Effector memory CD8-positive, alpha-beta T cell (primary cell): Measurements from ENCODE around the gene SCAI.
"Not testable (repeated sequence)": the region's sequence is repeated elsewhere in the genome, so short reads cannot be mapped to it uniquely, and the experiment has no call there.

Source experiments
- ATAC-seq: fragments of 150-1000 bp; cut with Tn5 transposase; replicated peaks from 2 replicates; pipeline ENCODE4 v1.10.0; 2021; ENCODE audit warnings: mild to moderate bottlenecking, moderate library complexity
- DNase-seq, 3 experiments: peaks; one replicate each; pipeline ENCODE4 v3.0.0; 2021
- H3K27ac Mint-ChIP-seq, 2 donors: one replicate each; pipeline ENCODE4 v1.8.0; 2022; ENCODE audit warnings: mild to moderate bottlenecking in 2 of 2, mixed read lengths in 2 of 2, moderate library complexity in 2 of 2
- H3K27me3 Mint-ChIP-seq, 2 donors: one replicate each; pipeline ENCODE4 v1.8.0; 2022; ENCODE audit warnings: mixed read lengths in 2 of 2
- H3K36me3 Mint-ChIP-seq: one replicate; pipeline ENCODE4 v1.8.0; 2022; ENCODE audit warnings: mild to moderate bottlenecking, moderate library complexity, mixed read lengths; ENCODE audit not compliant: insufficient read depth
- H3K4me1 Mint-ChIP-seq, 2 donors: one replicate each; pipeline ENCODE4 v1.8.0; 2022; ENCODE audit warnings: low read depth in 2 of 2, mixed read lengths in 2 of 2
- H3K4me3 Mint-ChIP-seq, 2 donors: one replicate each; pipeline ENCODE4 v1.8.0; 2022; ENCODE audit warnings: mild to moderate bottlenecking in 2 of 2, mixed read lengths in 2 of 2, moderate library complexity in 2 of 2
- H3K9me3 Mint-ChIP-seq, 2 donors: one replicate each; pipeline ENCODE4 v1.8.0; 2022; ENCODE audit warnings: mixed read lengths in 2 of 2

SCAI gene

GRCh38 chr9:124959671-124960408 lies 183.5 kb downstream of the SCAI start:
- not testable (repeated sequence) for H3K4me3 Mint-ChIP-seq, ATAC-seq, H3K27me3 Mint-ChIP-seq, DNase-seq, H3K9me3 Mint-ChIP-seq, H3K36me3 Mint-ChIP-seq, H3K27ac Mint-ChIP-seq
- peaks cover 2 to 13% of the 10 kb centered on the region in 2 donors for H3K4me1 Mint-ChIP-seq

DNA sequence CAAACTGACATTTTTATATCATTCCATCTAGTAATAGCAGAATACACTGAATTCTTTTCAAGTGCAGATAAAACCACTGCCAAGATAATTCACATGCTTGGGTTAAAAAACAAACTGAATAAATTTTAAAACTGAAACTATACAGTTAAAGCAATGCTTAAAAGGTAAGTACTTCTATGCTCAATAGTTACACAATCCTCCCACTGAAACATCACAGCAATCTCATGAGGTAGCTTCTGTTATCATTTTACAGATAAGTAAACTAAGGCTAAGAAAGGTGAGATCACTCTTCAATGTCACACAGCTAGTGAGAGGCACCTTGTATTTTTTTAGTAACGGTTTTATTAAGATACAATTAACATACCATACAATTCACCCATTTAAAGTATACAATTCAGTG lies 189.1 kb downstream of the SCAI start:
- Mint-ChIP-seq H3K4me3 (no peak overlapping the region), H3K27ac (no peak overlapping the region), H3K9me3 (no peaks in the 10 kb centered on the region), H3K4me1 (no peaks in the 10 kb centered on the region), H3K27me3 (no peaks in the 10 kb centered on the region), H3K36me3 (peaks cover 11% of the 10 kb centered on the region)
- ATAC-seq: no peak
- no peak for DNase-seq

DNA sequence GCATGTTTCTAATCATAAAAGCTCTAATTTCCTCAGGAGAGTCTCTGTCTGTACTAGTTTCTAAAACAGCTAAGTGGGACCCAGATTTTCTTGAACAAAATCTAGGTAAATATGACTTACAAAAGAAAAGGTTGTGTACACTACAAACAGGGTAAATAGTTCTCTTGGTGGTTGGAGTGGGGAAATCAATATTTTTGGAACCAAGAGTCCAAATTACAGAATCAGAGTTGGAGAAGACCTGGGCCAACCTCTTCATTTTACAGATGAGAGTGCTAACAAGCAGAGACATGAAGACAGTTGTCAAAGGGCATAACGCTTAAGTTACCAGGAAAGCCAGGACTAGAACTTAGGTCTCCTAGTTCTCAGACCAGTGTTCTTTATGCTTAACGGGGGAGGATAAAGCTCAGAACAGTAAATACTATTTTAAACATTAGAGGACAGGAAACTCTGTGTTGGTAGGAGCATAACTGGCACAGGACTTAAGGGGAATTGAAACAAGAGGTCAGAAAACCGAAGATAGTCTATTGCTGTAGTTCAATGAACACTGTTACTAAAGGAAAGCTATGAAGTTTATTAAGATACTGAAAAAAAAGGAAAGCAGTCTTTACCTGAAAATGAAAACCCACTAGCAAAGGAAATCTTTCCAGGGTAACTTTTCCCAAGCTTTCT lies 193.1 kb downstream of the SCAI start:
- H3K9me3 Mint-ChIP-seq: no peaks in the 10 kb centered on the region
- DNase-seq (no peak), ATAC-seq (no peak)
- H3K36me3 Mint-ChIP-seq: peaks cover 12% of the 10 kb centered on the region
- no peak overlapping the region for H3K4me3 Mint-ChIP-seq
- no peaks in the 10 kb centered on the region for H3K27me3 Mint-ChIP-seq
- no peaks in the 10 kb centered on the region for H3K4me1 Mint-ChIP-seq
- H3K27ac Mint-ChIP-seq: no peak overlapping the region

GRCh38 chr9:124949387-124949786 lies 193.9 kb downstream of the SCAI start:
- ATAC-seq (no peak), DNase-seq (no peak)
- Mint-ChIP-seq H3K4me1 (no peaks in the 10 kb centered on the region), H3K27me3 (no peaks in the 10 kb centered on the region), H3K4me3 (no peak overlapping the region), H3K27ac (no peak overlapping the region), H3K36me3 (peaks cover 14% of the 10 kb centered on the region), H3K9me3 (no peaks in the 10 kb centered on the region)

GRCh38 chr9:124947727-124948391 lies 195.5 kb downstream of the SCAI start:
- no peaks in the 10 kb centered on the region for H3K4me1 Mint-ChIP-seq
- ATAC-seq (no peak), DNase-seq (no peak)
- H3K9me3 Mint-ChIP-seq: no peaks in the 10 kb centered on the region
- H3K27me3 Mint-ChIP-seq: no peaks in the 10 kb centered on the region
- H3K36me3 Mint-ChIP-seq: peaks cover 14% of the 10 kb centered on the region
- H3K4me3 Mint-ChIP-seq: no peak overlapping the region
- peak overlapping the region in 1 of 2 donors; percentile 13 for H3K27ac Mint-ChIP-seq

GRCh38 chr9:124946167-124946566 lies 197.2 kb downstream of the SCAI start:
- H3K9me3 Mint-ChIP-seq: no peaks in the 10 kb centered on the region
- DNase-seq (no peak), ATAC-seq (no peak)
- no peaks in the 10 kb centered on the region for H3K27me3 Mint-ChIP-seq
- H3K27ac Mint-ChIP-seq: no peak overlapping the region
- peaks cover 9% of the 10 kb centered on the region in 2 donors for H3K4me1 Mint-ChIP-seq
- no peak overlapping the region for H3K4me3 Mint-ChIP-seq
- H3K36me3 Mint-ChIP-seq: peaks cover 17% of the 10 kb centered on the region

GRCh38 chr9:124941679-124942561 lies 201.4 kb downstream of the SCAI start:
- Mint-ChIP-seq H3K27ac (peak overlapping the region; percentile 96 to 97), H3K27me3 (no peaks in the 10 kb centered on the region), H3K9me3 (no peaks in the 10 kb centered on the region), H3K36me3 (peaks cover 39% of the 10 kb centered on the region), H3K4me1 (peaks cover 16 to 27% of the 10 kb centered on the region in 2 donors), H3K4me3 (peak overlapping the region; percentile 86 to 92)
- DNase-seq (peak; percentile 51 to 56 (median 54)), ATAC-seq (peak; percentile 52)

GRCh38 chr9:124940894-124941678 lies 202.2 kb downstream of the SCAI start, which contains the start of gene GOLGA1:
Gene GOLGA1 (minus strand): TSS chr9:124941083. CDS start chr9:124938711, 2,372 bp downstream.
- H3K27me3 Mint-ChIP-seq: no peaks in the 10 kb centered on the region

DNA sequence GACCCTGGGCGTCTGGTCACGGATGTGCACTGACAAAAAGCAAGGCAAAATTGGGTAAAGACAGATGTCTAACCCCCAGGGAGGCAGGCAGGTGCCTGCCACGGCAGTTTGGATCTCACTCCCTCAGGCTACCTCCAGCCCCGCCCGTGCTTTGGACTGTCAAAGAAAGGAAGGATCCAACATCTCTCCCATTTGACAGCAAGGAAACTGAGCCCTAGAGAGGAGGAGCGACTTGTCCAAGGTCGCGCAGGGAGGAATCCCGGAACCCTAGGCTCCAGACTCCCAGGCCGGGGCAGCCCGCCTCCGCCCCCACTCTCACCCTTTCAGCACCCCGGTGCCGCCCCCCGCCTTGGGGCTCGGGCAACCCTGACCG lies 202.8 kb downstream of the SCAI start:
- peak overlapping the region; percentile 86 to 92 for H3K4me3 Mint-ChIP-seq

More at GRCh38 chr9:124940894-124941678, 202.2 kb downstream of the SCAI start, which contains the start of gene GOLGA1:
- H3K36me3 Mint-ChIP-seq: peaks cover 47% of the 10 kb centered on the region
- peak within 1 kb of the TSS; percentile 86 to 92 for H3K4me3 Mint-ChIP-seq
- no peaks in the 10 kb centered on the region for H3K9me3 Mint-ChIP-seq
- DNase-seq: peak; percentile 89 to 90 (median 89)
- peak; percentile 85 for ATAC-seq
- H3K4me1 Mint-ChIP-seq: peaks cover 16 to 27% of the 10 kb centered on the region in 2 donors
- H3K27ac Mint-ChIP-seq: peak within 1 kb of the TSS; percentile 96 to 97

GRCh38 chr9:124939944-124940343 lies 203.4 kb downstream of the SCAI start:
- peaks cover 16 to 27% of the 10 kb centered on the region in 2 donors for H3K4me1 Mint-ChIP-seq
- H3K9me3 Mint-ChIP-seq: no peaks in the 10 kb centered on the region
- DNase-seq (no peak), ATAC-seq (no peak)
- peaks cover 53% of the 10 kb centered on the region for H3K36me3 Mint-ChIP-seq
- peak overlapping the region; percentile 96 to 97 for H3K27ac Mint-ChIP-seq
- peak overlapping the region; percentile 86 to 92 for H3K4me3 Mint-ChIP-seq
- H3K27me3 Mint-ChIP-seq: no peaks in the 10 kb centered on the region

More for the DNA sequence above, 202.8 kb downstream of the SCAI start:
- Mint-ChIP-seq H3K4me1 (peaks cover 16 to 27% of the 10 kb centered on the region in 2 donors), H3K27me3 (no peaks in the 10 kb centered on the region), H3K9me3 (no peaks in the 10 kb centered on the region), H3K27ac (peak overlapping the region; percentile 96 to 97), H3K36me3 (peaks cover 52% of the 10 kb centered on the region)
- ATAC-seq (peak; percentile 2), DNase-seq (no peak)

DNA sequence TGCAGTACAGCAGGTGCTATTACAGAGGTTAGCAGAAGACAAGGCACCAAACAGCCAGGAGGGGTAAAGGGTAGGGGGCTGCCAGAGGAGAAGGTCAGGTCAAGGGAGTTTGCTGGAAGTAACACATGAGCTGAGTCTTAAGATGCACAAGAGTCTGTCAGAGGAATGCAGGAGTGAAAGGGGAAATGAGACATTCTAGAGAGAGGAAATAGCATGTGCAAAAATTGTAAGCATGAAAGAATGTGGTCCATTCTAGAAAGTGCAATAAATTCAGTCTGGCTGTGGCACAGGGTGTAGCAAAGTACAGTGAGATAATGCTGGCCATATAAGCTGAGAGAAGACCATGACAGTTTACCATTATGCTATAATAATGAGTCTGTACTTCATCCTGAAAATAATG lies 209.0 kb downstream of the SCAI start:
- Mint-ChIP-seq H3K4me3 (no peak overlapping the region), H3K27me3 (no peaks in the 10 kb centered on the region)

GRCh38 chr9:124932333-124932732 lies 211.0 kb downstream of the SCAI start:
- H3K4me1 Mint-ChIP-seq: peaks cover 0 to 14% of the 10 kb centered on the region in 2 donors
- H3K4me3 Mint-ChIP-seq: no peak overlapping the region
- H3K9me3 Mint-ChIP-seq: no peaks in the 10 kb centered on the region
- no peaks in the 10 kb centered on the region for H3K27me3 Mint-ChIP-seq
- peaks cover 37% of the 10 kb centered on the region for H3K36me3 Mint-ChIP-seq
- DNase-seq (no peak), ATAC-seq (no peak)
- no peak overlapping the region for H3K27ac Mint-ChIP-seq

More for the DNA sequence above, 209.0 kb downstream of the SCAI start:
- H3K4me1 Mint-ChIP-seq: peaks cover 0 to 25% of the 10 kb centered on the region in 2 donors
- ATAC-seq (no peak), DNase-seq (no peak)
- H3K27ac Mint-ChIP-seq: no peak overlapping the region
- no peaks in the 10 kb centered on the region for H3K9me3 Mint-ChIP-seq
- peaks cover 41% of the 10 kb centered on the region for H3K36me3 Mint-ChIP-seq
